G401 (cell line): Measurements from ENCODE around the gene C10orf105. TPM values are rescaled to one million over a fixed set of nuclear protein-coding genes. Genes with fewer than 3 reads are reported as not detected.

Experiments used
- DNase-seq: peaks from one replicate; pipeline ENCODE4 v3.0.0-alpha.2; 2015; ENCODE audit warnings: low spot score
- in situ Hi-C: cut with HindIII; loops from 2 replicates; pipeline ENCODE4 v1.10.0; 2016; ENCODE audit warnings: low sequenced_read_pairs, mixed read lengths
- total RNA-seq: library from RNA; depleted of rRNA; stranded (reverse); fragments of >200 nt; shearing (Covaris generic); gene quantifications from 2 replicates; pipeline ENCODE4 v1.2.3, GENCODE V29; 2014; rRNA removed

C10orf105 gene
- total RNA-seq, result not detected in 2 replicates

- in situ Hi-C loops, result no loop called here
- no peak for DNase-seq
Measured at GRCh38 chr10:71719464-71720201, at the start of gene C10orf105. Gene C10orf105, minus strand, starts transcription at chr10:71719778. Its CDS starts 3,441 bp downstream, at chr10:71716337.

- in situ Hi-C loops, result no loop called here
Measured at GRCh38 chr10:71767420-71768035, 48.0 kb upstream of the C10orf105 start.

DNA sequence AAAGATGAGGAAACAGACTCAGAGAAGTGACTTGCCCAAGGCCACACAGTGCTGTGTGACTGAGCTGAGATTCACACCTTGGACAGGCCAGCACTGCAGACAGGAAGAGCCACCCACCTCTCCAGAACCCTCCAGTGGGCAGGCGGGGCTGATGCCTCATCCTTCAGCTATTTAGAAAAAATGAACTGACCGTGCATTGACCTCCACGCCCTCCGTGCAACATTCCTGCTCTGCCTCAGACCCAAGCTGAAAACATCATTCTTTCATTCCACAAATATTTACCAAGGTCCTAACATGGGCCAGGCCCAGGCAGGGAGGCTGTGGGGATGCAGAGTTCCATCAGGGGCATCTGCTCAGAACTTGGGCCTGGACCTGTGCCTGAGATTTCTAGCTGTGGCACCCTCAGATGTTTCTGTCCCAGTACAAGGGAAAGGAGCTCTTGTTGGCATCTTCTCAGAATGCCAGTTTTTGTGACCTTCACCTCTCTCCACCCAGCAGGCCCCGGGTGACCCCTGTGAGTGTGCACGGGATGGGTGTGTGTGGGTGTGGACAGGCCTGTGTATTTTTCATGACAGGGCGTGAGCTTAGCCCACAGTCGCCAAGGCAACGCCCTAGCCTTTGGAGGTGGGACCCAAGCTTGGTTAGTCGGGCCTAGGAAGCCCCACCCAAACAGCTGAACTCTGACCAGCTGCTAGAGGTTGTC lies 47.3 kb upstream of the C10orf105 start:
- DNase-seq, result no peak

More at GRCh38 chr10:71767420-71768035, 48.0 kb upstream of the C10orf105 start:
- DNase-seq, result no peak

DNA sequence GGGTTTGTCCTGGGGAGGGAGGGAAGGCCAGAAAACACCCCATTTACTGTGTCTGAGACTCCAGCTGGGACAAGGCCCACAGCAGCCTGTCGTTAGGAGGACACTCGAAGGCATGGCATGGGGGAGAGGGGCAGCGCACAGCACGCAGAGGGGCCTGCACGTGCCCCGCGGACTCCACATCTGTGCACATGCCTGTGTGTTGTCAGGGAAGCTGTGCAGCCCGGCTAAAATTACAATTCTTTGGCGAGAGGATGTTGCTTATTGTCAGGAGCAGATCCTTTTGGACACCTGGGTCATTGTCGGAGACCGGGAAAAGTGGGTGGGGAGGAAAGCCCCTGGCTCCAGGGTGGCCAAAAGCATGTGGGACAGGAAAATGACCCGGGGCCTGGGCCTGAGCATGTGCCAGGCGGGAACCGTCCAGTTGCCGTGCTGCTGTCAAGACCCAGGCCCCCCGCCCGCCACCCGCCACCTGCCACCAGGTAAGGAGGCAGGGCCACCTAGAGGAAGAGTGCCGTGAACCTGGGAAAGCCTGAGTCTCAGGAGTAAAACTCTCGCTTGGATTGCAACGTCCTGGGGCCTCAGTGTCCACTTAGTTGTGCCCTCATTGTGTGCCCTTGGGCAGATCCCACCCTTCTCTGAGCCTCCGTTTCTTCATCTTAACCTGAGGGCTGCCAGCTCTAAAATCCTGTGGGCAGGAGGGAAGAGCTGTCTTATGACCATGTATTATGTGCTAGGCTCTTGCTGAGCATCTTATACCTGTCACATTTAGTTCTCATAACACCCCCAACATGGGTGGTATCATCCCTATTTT lies 46.5 kb upstream of the C10orf105 start:
- in situ Hi-C loops, result no loop called here
- no peak for DNase-seq

More for the DNA sequence above, 47.3 kb upstream of the C10orf105 start:
- in situ Hi-C loops, result no loop called here

DNA sequence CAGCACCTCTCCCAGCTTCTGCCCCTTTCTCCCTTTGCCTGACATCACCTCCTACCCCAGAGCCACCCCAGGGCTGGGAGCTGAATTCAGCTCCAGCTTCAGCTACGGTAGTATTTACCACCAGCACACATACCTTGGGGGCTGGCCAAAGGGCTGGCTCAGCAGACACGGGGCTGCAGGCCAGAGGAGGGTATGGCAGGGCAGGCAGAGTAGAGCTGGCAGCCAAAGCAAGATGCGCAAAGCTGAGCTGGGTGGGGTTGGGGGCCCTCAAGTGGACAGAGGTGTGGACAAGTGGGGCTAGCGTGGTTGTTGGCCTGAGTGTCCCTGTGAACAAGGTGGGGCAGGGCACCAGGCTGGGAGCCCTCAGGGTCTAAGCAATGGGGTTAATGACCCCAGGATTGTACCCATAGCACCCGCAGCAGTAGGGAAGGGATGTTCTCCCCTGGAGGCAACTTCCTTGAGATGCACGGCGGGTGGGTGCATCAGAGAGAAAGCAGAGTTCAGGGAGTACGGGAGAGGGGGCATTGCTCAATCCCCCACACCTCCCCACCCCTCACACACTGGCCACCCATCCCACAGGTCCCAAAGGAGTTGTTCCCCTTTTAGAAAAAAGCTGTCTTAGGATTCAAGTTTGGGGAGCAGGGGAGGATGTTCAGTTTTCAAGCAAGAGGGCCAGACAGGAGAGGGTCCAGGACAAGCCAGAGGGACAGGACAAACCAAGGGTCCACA lies 45.8 kb upstream of the C10orf105 start:
- in situ Hi-C loops, result no loop called here
- no peak for DNase-seq

GRCh38 chr10:71763352-71764127 lies 44.0 kb upstream of the C10orf105 start:
- in situ Hi-C loops, result no loop called here
- DNase-seq, result no peak

DNA sequence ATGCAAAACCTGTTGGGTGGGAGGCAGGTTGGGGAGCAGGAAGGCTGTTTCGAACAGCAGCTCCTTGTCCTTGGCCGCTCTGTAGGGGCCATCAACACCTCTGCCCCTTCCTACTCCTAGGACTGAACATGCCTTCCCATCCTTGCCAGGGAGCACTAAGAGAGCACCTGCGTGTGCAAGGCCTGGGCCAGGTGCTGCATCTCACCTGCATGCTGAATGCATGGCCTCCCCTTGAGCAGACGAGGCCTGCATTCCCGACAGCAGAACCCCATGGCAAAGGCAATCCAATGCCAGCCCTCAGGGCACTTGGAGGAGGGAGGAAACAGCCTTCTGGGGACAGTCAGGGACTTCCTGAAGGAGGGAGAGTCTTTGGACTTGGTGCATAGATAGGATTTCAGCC lies 42.7 kb upstream of the C10orf105 start:
- in situ Hi-C loops, result no loop called here
- no peak for DNase-seq

GRCh38 chr10:71761541-71762113 lies 42.0 kb upstream of the C10orf105 start:
- in situ Hi-C loops, result no loop called here
- DNase-seq, result no peak

GRCh38 chr10:71761105-71761511 lies 41.5 kb upstream of the C10orf105 start:
- no peak for DNase-seq
- in situ Hi-C loops, result no loop called here

DNA sequence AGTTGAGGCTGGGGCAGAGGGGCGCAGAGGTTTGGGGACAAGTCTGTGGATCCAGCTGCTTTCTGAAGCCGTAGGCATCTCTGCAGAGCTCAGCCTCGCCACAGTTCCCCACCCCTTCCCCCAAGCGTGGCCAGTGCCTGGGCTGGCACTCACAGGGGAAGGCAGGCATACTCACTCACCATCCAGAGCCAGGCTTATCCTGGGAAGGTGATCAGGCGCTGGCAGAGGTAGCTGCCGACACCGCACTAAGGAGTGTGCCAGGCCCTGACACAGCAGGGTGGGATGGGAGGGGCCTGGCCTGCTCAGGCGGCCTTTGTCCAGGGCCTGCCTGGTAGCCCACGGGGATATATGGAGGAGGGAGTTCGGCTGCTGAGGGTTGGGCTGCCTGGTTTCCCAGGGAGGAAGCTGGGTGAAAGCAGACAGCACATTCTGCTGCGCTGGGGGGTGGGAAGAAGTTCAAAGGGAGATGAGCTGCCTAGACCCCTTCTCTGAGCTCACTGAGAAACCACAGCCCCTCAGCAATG lies 37.9 kb upstream of the C10orf105 start:
- in situ Hi-C loops, result no loop called here
- peak; percentile 80 for DNase-seq

GRCh38 chr10:71756311-71757191 lies 37.0 kb upstream of the C10orf105 start:
- in situ Hi-C loops, result no loop called here
- DNase-seq, result peak; percentile 37

GRCh38 chr10:71755179-71755879 lies 35.8 kb upstream of the C10orf105 start:
- no peak for DNase-seq
- in situ Hi-C loops, result no loop called here

- in situ Hi-C loops, result no loop called here
- DNase-seq, result no peak
Measured at GRCh38 chr10:71754562-71754961, 35.0 kb upstream of the C10orf105 start.

DNA sequence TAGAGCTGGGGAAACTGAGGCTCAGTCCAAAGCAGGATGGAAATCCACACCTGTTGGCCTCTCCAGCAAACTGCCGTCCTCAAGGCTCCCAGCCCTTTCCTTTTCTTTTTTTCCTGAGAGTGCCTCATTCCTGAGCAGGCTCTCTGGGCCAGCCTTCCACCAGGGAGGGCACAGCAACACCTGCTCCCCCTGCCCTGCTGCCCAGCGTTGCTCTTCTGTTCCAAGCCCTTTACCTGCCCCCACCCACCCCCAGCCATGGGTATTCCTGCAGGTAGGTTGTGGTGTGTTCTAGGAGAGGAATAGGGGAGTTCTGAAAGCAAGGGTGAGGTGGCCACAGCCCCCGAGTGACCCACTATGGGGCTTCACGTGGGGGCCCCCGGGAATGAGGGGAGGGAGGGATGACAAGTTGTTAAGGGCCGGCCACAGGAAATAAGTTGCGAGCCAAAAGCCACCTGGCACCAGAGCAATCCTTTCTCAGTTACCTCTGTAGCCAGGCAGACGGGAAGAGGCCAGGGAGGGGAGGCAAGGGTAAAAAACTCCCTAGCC lies 34.5 kb upstream of the C10orf105 start:
- no peak for DNase-seq
- in situ Hi-C loops, result no loop called here

GRCh38 chr10:71753091-71753959 lies 33.7 kb upstream of the C10orf105 start:
- DNase-seq, result no peak
- in situ Hi-C loops, result no loop called here
